ENCODE measurements around the gene CDC42BPA. TPM values are rescaled to one million over a fixed set of nuclear protein-coding genes. Genes with fewer than 3 reads are reported as not detected.

Gene CDC42BPA
- total RNA-seq (2022; extraction: Qiagen RNA extraction; ENCODE audit: low read depth), result 6.4 to 10.8 TPM (median 9.4 TPM) in 5 replicates

GRCh38 chr1:227318016-227318852, at the start of gene CDC42BPA:
TSS of gene CDC42BPA (minus strand) at chr1:227318492. CDS start at chr1:227317182, 1,310 bp downstream.

GRCh38 chr1:226940029-226940805, 378.1 kb downstream of the CDC42BPA start, which contains the start of gene COQ8A:
TSS of gene COQ8A (plus strand) at chr1:226940294. CDS start at chr1:226961386, 21,092 bp downstream.

Other genes starting within 250 kb of the CDC42BPA start
- gene ZNF678, start 245.1 kb upstream of the CDC42BPA start, total RNA-seq (2022; extraction: Qiagen RNA extraction; ENCODE audit: low read depth), result 0.45 to 2.9 TPM (median 1.1 TPM) in 5 replicates